Measurements from ENCODE around the gene MUC3A.
A peak's percentile ranks its signal among the peaks of the same experiment; 100 is the strongest.

Gene MUC3A

DNA sequence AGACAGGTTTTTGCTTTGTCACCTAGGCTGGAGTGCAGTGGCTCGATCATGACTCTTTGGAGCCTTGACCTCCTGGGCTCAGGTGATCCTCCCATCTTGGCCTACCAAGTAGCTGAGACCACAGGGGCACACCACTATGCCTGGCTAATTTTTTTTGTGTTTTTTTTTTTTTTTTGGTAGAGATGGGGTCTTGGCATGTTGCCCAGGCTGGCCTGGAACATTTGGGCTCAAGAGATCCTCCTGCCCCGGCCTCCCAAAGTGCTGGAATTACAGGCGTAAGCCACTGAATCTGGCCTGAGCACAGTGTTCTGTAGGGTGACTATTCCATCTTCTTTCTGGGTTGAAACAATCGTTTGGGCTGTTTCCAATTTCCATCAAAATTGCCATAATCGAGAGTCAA is 1.5 kb upstream of the MUC3A start:
- no peak for DNase-seq (ENCODE audit: low read depth)

DNA sequence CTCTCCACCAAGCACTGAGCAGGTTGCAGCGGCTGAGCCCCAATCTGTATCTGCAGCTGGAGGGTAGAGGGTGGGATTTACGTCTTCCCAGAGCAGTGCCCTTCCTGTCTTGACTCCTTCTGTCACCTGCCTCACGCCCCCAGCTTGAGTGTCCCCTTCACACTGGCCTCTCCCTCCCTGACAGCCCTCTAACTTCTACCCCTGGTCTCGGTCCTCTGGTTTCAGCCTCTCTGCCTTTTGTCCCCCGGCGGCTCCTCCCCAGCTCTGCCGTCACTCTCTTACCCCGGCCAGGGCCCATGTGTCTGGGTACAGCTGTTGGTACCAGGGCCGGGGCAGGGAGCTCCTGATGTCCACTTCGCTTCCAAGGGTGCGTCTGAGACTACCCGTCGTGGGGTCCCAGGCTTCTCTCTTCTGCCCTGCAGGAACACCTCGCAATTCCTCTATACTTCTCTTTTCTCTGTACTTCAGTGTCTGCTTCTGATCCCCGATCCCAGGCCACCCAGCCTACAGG is 654 bp downstream of the MUC3A start:
- no peak for DNase-seq (ENCODE audit: low read depth)

DNA sequence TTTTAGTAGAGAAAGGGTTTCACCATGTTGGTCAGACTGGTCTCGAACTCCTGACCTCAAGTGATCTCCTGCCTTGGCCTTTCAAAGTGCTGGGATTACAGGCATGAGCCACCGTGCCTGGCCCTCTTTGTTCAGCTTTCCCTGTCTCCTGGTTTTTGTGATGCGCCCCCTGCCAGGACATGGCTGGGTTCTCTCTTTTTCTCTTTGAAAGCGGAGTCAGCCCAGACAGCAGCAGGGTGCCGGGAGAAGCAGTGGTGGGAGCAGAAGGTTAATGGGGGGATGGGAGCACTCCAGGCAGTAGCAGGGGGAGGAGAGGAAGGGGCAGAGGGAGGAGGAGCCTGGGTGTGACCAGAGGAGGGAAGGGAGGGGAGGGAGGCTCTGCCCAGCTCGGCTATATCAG is 1.8 kb downstream of the MUC3A start:
- no peak for DNase-seq (ENCODE audit: low read depth)

DNA sequence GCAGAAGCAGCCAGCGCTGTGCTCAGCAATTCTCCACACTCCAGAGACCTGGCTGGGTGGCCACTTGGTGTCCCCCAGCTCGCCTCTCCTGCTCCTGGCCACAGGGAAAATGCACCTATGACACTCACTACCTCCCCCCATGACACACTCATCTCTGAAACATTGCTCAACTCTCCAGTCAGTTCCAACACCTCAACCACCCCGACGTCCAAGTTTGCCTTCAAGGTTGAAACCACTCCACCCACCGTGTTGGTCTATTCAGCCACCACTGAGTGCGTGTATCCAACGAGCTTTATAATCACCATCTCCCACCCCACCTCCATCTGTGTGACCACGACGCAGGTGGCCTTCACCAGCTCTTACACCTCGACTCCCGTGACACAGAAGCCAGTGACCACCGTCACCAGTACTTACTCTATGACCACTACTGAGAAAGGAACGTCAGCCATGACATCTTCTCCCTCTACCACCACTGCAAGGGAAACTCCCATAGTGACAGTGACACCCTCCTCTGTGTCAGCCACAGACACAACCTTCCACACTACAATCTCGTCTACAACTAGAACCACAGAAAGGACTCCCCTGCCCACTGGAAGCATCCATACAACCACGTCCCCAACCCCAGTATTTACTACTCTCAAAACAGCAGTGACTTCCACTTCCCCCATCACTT is 2.7 kb downstream of the MUC3A start:
- no peak for DNase-seq (ENCODE audit: low read depth)

DNA sequence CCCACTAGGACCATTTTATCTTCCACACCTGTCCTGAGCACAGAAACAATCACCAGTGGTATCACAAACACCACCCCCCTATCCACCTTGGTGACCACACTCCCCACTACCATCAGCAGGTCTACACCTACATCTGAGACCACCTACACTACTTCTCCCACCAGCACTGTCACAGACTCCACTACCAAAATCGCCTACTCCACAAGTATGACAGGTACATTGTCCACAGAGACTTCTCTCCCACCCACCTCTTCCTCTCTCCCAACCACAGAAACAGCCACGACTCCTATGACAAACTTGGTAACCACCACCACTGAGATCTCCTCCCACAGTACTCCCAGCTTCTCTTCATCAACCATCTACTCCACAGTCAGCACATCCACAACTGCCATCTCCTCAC is 3.3 kb downstream of the MUC3A start:
- DNase-seq (ENCODE audit: low read depth), result no peak

DNA sequence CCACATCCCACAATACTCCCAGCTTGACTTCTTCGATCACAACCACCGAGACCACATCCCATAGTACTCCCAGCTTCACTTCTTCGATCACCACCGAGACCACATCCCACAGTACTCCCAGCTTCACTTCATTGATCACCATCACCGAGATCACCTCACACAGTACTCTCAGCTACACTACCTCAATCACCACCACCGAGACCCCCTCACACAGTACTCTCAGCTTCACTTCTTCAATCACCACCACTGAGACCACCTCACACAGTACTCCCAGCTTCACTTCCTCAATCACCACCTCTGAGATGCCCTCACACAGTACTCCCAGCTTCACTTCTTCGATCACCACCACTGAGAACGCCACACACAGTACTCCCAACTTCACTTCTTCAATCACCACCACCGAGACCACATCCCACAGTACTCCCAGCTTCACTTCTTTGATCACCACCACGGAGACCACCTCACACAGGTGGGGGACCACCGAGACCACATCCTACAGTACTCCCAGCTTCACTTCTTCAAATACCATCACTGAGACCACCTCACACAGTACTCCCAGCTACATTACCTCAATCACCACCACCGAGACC is 8.6 kb downstream of the MUC3A start:
- DNase-seq (ENCODE audit: low read depth), result no peak

DNA sequence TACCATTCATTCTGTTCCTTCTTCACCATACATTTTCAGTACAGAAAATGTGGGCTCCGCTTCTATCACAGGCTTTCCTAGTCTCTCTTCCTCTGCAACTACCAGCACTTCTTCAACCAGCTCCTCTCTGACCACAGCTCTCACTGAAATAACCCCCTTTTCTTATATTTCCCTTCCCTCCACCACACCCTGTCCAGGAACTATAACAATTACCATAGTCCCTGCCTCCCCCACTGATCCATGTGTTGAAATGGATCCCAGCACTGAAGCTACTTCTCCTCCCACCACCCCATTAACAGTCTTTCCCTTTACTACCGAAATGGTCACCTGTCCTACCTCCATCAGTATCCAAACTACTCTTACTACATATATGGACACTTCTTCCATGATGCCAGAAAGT is 10.6 kb downstream of the MUC3A start:
- DNase-seq (ENCODE audit: low read depth), result no peak

DNA sequence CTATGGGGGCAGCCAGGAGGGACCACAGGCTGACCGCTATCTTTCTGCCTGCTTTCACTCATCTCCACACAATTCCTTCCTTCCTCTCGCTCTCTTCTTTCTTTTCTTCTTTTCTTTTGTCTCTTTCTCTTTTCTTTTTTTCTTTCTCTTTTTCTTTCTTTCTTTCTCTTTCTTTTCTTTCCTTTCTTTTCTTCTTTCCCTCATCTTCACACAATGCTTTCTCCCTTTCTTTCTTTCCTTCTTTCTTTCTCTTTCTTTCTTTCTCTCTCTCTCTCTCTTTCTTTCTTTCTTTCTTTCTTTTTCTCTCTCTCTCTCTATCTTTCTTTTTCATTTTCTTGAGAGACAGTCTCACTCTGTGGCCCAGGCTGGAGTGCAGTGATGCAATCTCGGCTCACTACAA is 13.2 kb downstream of the MUC3A start:
- no peak for DNase-seq (ENCODE audit: low read depth)

DNA sequence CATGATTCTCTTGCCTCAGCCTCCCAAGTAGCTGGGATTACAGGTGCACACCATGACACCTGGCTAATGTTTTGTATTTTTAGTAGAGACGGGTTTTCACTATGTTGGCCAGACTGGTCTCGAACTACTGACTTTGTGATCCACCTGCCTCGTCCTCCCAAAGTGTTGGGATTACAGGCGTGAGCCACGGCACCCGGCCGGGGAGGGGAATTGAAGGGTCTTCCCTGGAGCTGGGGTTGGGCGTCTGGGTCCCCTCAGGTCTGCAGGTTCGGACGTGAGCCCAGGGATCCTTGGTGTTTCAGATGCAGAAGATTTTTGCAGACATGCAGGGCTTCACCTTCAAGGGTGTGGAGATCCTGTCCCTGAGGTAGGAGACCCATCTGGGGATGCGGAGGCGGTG is 14.1 kb downstream of the MUC3A start:
- no peak for DNase-seq (ENCODE audit: low read depth)

DNA sequence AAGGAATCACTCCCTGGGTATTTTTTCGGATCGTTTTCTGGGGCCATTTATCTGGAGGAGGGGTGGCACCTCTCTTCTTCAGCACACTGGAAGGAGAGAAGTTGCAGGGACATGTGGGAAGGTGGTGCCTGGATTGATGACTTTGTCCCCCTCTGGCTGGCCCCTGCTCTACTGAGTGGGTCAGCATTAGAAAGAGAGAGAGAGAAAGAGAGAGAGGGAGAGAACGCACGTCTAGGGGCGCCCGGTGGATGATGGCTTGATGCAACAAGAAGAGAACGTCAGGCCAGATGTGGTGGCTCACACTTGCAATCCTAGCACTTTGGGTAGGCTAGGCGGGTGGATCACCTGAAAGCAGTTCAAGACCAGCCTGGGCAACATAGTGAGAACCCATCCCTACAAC is 14.5 kb downstream of the MUC3A start:
- no peak for DNase-seq (ENCODE audit: low read depth)

DNA sequence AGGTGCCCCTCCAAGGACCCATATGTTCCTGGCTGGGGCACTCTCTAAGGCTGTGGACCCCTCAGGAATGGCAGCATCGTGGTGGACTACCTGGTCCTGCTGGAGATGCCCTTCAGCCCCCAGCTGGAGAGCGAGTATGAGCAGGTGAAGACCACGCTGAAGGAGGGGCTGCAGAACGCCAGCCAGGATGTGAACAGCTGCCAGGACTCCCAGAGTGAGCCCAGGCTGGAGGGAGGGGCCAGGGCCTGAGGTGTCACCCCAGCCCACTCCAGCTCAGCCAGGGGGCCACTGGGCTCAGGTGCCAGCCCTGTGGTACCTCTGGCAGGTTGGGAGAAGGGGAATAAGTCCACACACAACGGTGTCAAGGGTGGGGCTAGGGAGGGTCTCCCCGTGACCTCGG is 15.3 kb downstream of the MUC3A start:
- DNase-seq (ENCODE audit: low read depth), result no peak

DNA sequence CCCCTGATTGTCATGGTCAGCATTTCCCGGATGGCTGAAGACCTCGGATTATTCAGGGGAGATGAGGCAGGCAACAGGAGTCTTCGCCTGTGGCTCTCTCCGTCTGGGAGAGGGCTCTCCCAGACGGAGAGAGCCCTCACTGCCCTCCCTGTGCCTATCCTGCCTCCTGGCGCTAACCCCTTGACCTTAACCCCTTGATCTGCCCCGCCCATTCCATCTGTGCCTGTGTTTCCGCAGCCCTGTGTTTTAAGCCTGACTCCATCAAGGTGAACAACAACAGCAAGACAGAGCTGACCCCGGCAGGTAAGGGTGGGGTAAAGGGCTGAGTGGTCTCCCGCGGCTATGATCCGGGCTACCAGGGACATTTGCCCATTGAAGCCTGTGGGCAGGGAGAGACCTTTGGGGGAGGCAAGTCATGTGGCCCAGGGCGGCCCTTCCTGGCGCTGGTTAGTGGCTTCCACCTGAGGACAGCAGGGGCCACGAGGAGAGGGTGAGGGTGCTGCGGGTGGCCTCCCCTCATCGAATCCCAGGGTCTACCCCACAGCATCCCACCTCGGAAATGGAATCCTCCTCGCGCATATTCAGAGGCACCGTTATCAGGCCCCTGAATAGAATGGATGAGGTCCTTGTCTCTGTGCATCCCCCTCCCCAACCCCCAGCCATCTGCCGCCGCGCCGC is 15.8 kb downstream of the MUC3A start:
- no peak for DNase-seq (ENCODE audit: low read depth)

DNA sequence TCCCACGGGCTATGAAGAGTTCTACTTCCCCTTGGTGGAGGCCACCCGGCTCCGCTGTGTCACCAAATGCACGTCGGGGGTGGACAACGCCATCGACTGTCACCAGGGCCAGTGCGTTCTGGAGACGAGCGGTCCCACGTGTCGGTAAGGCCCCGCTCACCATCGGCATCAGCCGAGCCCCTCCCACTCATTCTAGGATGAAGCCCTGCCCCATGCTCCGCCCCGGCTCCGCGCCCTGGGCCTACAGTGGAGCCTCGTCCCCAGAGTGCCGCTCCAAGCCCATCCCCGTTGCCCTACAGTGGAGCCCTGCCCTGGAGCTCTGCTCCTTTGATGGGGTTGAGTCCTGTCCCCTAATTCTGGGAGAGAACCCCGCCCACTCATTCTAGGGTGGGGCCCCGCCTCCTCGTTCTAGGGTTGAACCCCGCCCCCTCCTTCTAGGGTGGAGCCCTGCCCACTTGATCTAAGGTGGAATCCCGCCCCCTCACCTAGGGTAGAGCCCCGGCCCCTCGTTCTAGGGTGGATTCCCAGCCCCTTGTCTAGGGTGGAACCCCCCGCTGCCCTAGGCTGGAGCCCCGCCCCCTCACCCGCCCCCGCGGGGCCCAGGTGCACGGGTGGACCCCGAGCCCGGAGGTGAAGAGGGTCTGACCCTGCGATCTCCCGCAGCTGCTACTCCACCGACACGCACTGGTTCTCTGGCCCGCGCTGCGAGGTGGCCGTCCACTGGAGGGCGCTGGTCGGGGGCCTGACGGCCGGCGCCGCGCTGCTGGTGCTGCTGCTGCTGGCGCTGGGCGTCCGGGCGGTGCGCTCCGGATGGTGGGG is 16.6 kb downstream of the MUC3A start:
- DNase-seq (ENCODE audit: low read depth), result peak; percentile 44

DNA sequence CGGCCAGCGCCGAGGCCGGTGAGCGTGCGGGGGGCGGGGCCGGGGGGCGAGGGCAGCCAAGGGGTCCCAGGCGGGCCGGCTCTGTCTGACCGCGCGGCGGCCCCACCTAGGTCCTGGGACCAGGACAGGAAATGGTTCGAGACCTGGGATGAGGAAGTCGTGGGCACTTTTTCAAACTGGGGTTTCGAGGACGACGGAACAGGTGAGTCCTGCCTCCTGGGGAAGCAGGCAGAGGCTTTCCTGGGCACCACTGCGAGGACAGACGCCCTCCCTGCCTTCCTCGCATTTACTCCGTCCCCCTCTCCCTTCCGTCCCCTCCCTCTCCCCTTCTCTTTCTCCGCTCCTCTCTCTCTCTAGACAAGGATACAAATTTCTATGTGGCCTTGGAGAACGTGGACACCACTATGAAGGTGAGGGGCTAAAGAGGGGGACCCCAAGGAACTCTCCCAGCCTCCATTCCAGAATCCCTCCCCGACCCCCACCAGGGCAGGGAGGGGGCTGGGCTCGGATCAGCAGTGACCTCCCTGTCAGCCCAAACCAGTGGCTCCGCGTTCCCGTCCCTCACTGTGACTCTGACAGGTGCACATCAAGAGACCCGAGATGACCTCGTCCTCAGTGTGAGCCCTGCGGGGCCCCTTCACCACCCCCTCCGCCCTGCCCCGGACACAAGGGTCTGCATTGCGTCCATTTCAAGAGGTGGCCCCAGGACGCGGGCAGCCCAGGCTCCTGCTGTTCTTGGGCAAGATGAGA is 17.4 kb downstream of the MUC3A start:
- DNase-seq (ENCODE audit: low read depth), result no peak

DNA sequence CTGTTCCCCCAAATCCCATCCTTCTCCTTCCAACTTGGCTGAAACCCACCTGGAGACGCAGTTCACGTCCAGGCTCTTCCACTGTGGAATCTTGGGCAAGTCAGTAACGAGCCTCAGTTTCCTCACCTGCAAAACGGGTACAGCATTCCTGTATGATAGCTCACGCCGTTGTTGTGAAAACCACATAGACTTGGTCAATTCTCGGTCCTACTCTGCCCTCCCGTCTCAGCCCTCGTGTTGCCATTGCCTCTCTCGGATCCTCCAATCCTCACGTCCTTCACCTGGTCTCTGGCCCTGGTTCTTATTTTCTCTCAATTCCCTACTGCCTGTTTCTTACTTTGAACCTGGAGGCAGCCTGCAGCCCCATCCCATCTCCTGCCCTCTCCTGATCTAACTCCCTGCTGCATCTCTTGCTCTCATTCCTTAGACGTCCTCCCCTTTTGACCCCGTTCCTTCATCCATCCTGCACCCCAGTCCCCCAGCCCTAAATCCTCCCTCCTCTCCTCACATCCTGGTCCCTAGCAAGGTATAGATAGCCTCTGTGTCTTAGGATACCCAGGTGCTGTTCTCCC is 18.0 kb downstream of the MUC3A start:
- DNase-seq (ENCODE audit: low read depth), result no peak

DNA sequence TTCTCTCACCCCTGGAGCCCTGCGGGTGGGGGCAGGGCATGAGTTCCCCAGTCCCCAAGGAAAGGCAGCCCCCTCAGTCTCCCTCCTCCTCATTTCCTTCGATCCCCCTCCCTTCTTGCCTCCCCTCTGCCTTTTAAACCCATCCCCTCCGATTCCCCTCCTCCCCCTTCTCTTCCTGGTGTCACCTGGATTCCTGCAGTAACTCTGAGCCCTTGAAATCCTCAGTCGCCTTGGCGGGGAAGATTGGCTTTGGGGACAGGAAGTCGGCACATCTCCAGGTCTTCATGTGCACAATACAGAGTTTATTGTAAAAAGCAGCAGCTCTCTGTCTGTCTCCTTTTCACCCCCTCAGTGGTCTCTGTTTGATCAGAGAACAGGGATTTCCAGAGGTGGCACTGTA is 18.7 kb downstream of the MUC3A start:
- no peak for DNase-seq (ENCODE audit: low read depth)

DNA sequence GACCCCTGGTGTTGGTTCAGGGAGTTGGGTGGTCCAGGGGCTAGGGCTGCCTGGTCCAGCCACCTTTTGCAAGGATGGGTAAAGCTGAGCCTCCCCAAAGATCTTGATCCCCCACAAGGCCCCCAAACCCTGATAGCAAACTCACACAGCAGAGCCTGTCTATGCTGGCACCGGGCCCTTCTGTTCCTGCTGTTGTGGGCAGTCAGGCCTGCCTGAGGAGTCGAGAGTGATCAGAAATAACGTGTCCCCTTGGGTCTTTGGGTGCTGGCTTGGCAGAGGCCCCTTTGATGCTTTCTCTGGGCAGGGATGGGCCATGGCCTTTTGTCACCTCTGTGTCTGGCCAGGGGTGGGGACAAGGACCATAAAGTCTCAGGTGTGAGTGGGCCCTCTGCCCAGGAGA is 19.3 kb downstream of the MUC3A start:
- no peak for DNase-seq (ENCODE audit: low read depth)

DNA sequence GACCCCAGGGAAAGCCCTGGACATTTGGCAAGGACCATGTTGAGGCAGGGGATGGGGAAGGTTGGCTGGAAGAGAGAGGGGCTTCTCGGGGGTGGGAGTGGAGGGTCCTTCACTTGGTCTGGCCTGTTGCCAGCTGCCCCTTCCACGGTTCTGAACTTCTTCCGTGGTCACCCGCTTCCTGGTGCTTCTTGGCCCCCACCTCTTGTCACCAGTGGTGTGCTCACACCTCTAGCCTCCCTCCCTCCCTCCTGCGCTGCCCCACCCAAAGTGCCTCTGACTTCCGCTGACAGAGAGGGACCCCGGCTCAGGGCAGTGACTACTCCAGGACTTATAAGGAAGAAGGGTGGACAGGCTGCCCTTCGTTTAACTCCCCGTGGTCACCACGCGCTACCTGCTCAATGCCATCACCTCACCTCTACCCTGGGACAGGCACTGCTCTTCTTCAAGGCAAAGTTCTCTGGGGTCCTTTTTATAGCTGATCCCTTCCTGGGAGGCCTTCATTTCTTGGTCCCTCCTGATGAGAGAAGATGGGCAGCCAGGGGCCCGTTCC is 19.8 kb downstream of the MUC3A start, which contains the start of gene MUC12:
TSS of gene MUC12 (plus strand) at position 500 of the 550 bp plus-strand sequence. CDS start 58 bp downstream, outside the sequence.
- DNase-seq (ENCODE audit: low read depth), result no peak

DNA sequence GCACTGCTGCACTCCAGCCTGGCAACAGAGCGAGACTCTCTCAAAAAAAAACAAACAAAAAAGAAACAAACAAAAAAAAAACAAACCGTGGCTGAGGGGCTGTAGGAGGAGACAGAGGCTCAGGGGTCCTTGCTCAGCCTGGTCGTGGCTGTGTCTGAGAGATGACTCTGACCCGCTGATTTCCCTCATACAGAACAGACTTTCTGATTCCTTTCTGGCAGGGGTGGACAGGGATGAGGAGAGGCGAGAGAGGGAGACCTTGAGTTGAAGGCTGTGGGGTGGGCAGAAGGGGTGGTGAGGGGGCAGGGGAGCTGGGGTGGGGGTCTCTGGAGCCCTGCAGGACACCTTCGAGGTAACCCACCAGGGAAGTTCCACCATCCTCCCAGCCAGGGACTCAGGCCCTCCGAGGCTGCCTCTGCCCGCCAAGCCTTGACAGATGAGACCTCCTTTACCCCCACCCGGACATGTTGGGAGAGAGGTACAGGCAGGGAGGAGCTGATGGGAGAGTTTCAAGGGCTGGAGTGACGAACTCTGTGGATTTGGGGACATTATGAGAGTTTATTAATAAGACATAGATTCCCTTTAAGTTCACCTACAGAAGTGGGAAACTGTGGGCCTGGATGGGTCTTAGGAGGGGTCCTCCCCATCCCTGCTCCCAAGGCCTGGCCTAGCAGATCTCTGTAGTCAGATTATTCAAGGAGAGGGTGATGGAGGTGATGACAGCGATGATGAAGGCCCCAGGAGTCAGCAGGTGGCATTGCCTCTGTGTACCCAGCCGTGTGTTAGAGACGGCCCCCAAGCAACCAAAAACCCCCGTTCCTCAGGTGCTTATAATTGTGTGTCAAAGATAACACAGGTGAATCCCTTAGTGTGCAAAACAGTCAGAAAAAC is 22.0 kb downstream of the MUC3A start:
- DNase-seq (ENCODE audit: low read depth), result no peak

DNA sequence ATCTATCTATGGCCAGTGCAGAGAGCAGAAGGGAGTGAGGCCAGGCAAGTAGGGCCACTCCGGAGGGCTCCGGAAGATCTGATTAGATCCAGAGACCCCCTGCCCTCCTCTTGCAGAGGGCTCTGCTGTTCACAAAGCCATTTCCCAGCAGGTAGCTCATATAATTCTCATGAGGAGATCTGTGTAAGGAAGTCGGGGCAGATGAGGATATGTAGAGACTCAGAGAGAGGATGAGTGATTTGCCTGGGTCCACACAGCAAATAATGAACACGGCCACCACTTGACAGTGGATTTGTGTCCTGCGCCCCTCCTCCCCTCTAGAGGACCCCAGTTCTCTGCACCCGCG is 22.6 kb downstream of the MUC3A start:
- DNase-seq (ENCODE audit: low read depth), result no peak
